ENCODE measurements around the gene PARP6.

PARP6 gene

GRCh38 chr15:72199205-72199515 lies 73.2 kb downstream of the PARP6 start:
- TF ChIP-seq CTCF (conservative IDR thresholded peaks at IDR 0.05; ENCODE audit: control insufficient read depth, insufficient read depth, low read depth, low read length): no peak
- DNase-seq (ENCODE audit: low read depth): no peak
- no peak overlapping the region for H3K4me3 ChIP-seq (ENCODE audit: control insufficient read depth, low read depth, low read length)

- DNase-seq (ENCODE audit: low read depth): no peak
- no peak overlapping the region for H3K4me3 ChIP-seq (ENCODE audit: control insufficient read depth, low read depth, low read length)
- no peak for TF ChIP-seq CTCF (conservative IDR thresholded peaks at IDR 0.05; ENCODE audit: control insufficient read depth, insufficient read depth, low read depth, low read length)
Measured at GRCh38 chr15:72198356-72199204, 73.8 kb downstream of the PARP6 start.

- DNase-seq (ENCODE audit: low read depth): peak; percentile 39
- peak within 1 kb of the TSS; percentile 28 for H3K4me3 ChIP-seq (ENCODE audit: control insufficient read depth, low read depth, low read length)
- no peak for TF ChIP-seq CTCF (conservative IDR thresholded peaks at IDR 0.05; ENCODE audit: control insufficient read depth, insufficient read depth, low read depth, low read length)
Measured at GRCh38 chr15:72197460-72198355, 74.6 kb downstream of the PARP6 start, which contains the start of gene GRAMD2A. GRAMD2A (minus strand) TSS chr15:72197787.

GRCh38 chr15:72197041-72197459 lies 75.3 kb downstream of the PARP6 start:
- peak overlapping the region; percentile 15 for H3K4me3 ChIP-seq (ENCODE audit: control insufficient read depth, low read depth, low read length)
- DNase-seq (ENCODE audit: low read depth): no peak
- no peak for TF ChIP-seq CTCF (conservative IDR thresholded peaks at IDR 0.05; ENCODE audit: control insufficient read depth, insufficient read depth, low read depth, low read length)

GRCh38 chr15:72196409-72197040 lies 75.8 kb downstream of the PARP6 start:
- no peak overlapping the region for H3K4me3 ChIP-seq (ENCODE audit: control insufficient read depth, low read depth, low read length)
- TF ChIP-seq CTCF (conservative IDR thresholded peaks at IDR 0.05; ENCODE audit: control insufficient read depth, insufficient read depth, low read depth, low read length): no peak
- no peak for DNase-seq (ENCODE audit: low read depth)

- no peak for DNase-seq (ENCODE audit: low read depth)
- H3K4me3 ChIP-seq (ENCODE audit: control insufficient read depth, low read depth, low read length): no peak overlapping the region
- no peak for TF ChIP-seq CTCF (conservative IDR thresholded peaks at IDR 0.05; ENCODE audit: control insufficient read depth, insufficient read depth, low read depth, low read length)
Measured at GRCh38 chr15:72195101-72195511, 77.2 kb downstream of the PARP6 start.
